GM18505 (cell line): Measurements from ENCODE around the gene USP50.
A peak's percentile ranks its signal among the peaks of the same experiment; 100 is the strongest.
"Not testable (repeated sequence)": the region's sequence is repeated elsewhere in the genome, so short reads cannot be mapped to it uniquely, and the experiment has no call there.

Experiments used
- ATAC-seq: cut with Tn5 transposase; IDR thresholded peaks from one replicate; pipeline ENCODE4 v1.9.1; 2021; ENCODE audit not compliant: unreplicated experiment
- POLR2A ChIP-seq: IDR thresholded peaks from 4 replicates; pipeline ENCODE4 v1.6.1; 2011; ENCODE audit warnings: borderline replicate concordance; ENCODE audit not compliant: insufficient read depth, insufficient read length; ENCODE audit errors: extremely low read depth

Gene USP50

GRCh38 chr15:50531766-50532165 lies 14.7 kb downstream of the USP50 start:
- no peak for TF ChIP-seq POLR2A
- ATAC-seq, result no peak

DNA sequence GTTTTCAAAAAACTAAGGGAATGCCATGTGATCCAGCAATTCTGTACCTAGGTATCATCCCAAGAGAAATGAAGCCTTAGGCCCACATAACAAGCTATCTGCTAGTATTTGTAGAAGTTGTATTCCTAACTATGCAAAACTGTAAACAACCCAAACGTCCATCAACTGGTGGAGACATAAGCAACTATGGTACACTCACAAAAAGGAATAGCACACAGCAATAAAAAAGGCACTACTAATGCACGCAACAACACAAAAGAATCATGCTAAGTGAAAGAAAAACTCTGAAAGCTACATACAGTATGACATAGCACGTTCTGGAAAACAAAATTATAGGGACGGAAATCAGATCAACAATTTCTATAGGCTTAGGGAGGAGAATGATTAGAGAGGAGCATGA lies 15.3 kb downstream of the USP50 start:
- no peak for ATAC-seq
- TF ChIP-seq POLR2A, result no peak

DNA sequence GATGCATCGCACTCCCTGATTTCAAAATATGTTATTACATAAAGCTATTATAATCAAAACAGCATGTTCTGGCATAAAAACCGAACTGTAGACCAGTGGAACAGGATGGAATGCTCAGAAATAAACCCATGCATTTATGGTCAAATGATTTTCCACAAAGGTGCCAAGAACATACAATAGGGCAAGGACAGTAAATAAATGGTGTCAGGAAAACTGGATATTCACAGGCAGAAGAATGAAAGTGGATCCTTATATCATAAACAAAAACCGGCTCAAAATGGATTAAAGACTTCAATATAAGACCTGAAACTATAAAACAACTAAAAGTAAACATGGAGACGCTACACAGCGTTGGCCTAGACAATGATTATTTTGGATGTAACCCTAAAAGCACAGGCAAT lies 22.6 kb downstream of the USP50 start:
- TF ChIP-seq POLR2A, result no peak
- ATAC-seq, result no peak

- TF ChIP-seq POLR2A, result no peak
- no peak for ATAC-seq
Observed at GRCh38 chr15:50519740-50520425, 26.6 kb downstream of the USP50 start.

DNA sequence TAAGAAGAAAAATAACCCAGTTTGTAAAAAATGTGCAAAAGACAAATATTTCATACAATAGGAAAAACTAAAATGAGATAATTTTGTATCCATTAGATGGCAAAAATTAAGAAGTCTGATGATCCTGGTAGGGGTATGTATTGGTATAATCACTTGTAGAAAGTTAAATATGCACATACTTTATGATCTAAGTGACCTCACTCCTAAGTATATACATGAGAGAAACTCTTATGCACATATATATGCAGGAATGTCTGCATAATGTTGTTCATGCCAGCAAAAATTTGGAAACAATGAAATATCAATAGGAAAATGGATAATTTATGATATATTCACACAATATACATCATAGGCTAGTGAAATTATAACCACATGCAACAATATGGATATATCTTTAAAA lies 33.5 kb downstream of the USP50 start:
- no peak for ATAC-seq
- no peak for TF ChIP-seq POLR2A

- ATAC-seq, result no peak
- no peak for TF ChIP-seq POLR2A
Observed at GRCh38 chr15:50506121-50506520, 40.3 kb downstream of the USP50 start.

DNA sequence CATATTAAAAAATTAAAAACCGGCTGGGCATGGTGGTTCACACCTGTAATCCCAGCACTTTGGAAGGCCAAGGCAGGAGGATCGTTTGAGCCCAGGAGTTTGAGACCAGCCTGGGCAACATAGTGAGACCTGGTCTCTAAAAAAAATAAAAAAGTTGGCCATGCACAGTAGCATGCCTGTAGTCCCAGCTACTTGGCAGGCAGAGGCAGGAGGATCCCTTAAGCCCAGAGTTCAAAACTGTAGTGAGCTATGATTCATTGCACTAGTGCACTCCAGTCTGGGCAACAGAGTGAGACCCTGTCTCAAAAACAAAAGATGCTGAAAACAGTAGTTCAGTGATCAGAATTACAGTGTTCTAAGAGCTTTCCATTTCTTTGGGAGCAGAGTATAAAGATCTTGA lies 40.8 kb downstream of the USP50 start:
- not testable (repeated sequence) for ATAC-seq

DNA sequence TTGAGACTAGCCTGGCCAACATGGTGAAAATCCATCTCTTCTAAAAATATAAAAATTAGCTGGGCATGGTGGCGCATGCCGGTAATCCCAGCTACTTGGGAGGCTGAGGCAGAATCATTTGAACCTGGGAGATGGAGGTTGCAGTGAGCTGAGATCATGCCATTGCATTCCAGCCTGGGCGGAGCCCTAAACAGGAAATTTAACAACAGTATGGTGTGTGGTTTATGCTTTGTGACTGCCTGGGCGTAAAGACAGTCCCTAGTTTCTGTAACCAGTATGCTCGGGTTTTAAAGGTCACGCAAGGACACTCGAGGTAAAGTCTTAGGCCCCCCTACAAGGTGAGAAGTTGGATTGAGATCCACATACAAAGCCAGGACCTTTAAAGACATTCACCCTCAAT lies 43.3 kb downstream of the USP50 start:
- no peak for ATAC-seq
- TF ChIP-seq POLR2A, result no peak

DNA sequence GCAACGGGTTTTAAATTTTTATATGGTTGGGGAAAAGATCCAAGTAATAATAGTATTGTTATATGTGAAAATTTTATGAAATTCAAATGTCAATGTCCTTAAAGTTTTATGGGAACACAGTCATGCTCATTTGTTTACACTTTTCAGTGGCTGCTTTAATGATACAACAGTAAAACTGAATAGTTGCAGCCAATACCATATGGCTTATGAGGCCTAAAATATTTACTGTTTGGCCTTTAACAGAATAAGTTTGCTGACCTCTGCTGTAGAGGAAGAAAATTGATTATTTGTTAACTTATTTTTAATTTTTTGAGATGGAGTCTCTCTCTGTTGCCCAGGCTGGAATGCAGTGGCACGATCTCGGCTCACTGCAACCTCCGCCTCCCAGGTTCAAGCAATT lies 44.7 kb downstream of the USP50 start:
- no peak for ATAC-seq
- no peak for TF ChIP-seq POLR2A

GRCh38 chr15:50500352-50500751 lies 46.1 kb downstream of the USP50 start:
- ATAC-seq, result no peak
- TF ChIP-seq POLR2A, result no peak

DNA sequence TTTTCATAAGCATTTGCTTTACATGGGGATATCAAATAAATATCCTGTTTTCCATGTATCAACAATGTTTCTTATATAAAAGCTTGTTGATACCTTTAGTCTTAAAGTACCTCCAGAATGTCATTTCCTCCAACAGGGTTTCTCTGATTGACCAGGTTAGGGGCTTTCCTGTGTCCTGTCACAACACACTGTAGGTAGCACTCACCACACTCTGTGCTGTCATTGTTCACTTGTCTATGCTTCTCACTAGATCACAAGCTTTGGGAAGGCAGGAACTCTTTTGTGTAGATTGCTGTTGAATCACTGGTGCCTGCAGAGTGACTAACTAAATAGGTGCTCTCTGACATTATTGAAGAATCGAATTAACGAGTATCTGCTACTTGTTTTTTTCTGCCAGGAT lies 49.8 kb downstream of the USP50 start:
- TF ChIP-seq POLR2A, result no peak
- no peak for ATAC-seq

- ATAC-seq, result not testable (repeated sequence)
Observed at GRCh38 chr15:50494547-50494946, 51.9 kb downstream of the USP50 start.

- no peak for ATAC-seq
- TF ChIP-seq POLR2A, result no peak
Observed at GRCh38 chr15:50493625-50494024, 52.8 kb downstream of the USP50 start.

DNA sequence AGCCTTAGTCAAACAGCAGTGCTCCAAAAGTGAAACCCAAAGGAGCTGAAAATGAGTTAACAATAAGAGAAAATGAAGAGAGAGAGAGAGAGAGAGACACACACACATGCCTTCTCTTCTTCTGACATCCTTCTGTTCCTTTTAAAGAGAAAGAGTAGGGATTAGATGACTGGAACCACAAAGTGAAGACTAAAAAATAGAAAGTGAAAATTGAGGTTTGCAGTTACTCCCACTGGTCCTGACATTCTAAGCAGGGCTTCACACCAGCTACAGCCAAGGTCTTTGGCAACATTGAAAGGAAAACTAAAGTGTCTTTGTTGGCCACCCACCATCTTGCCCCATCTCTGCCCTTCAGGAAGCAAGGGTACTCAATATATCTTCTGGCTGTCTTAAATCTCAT lies 59.2 kb downstream of the USP50 start:
- ATAC-seq, result no peak

DNA sequence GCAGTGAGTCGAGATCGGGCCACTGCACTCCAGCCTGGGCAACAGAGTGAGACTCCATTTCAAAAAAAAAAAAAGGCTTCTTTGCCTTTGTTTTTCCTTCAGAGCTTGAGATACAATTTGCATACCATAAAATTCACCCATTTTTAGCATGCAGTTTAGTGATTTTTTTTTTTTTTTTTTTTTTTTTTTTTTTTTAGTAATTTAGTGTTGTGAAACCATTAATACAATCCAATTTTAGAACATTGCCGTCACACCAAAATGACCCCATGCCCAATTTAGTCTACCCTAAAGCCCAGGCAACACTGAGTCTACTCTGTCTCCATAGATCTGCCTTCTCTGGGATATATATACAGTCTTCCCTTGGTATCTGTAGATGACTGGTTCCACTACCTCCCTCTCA lies 61.1 kb downstream of the USP50 start:
- TF ChIP-seq POLR2A, result no peak
- no peak for ATAC-seq

More for the DNA sequence above, 59.2 kb downstream of the USP50 start:
- no peak for TF ChIP-seq POLR2A

DNA sequence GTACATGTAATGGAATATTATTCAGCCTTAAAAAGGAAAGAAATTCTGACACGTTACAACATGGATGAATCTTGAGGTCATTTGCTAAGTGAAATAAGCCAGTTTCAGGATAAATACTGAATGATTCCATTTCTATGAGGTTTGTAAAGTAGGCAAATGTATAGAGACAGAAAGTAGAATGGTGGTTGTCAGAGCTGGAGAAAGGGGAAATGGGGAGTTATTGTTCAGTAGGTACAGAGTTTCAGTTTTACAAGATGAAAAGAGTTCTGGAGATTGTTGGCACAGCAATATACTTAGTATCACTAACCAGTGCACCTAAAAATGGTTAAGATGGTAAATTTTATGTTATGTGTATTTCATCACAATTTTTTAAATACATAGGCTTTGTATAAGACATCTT lies 61.7 kb downstream of the USP50 start:
- peak; percentile 74 for ATAC-seq
- TF ChIP-seq POLR2A, result no peak

GRCh38 chr15:50476143-50476542 lies 70.3 kb downstream of the USP50 start:
- TF ChIP-seq POLR2A, result no peak
- no peak for ATAC-seq
